ENCODE results near the gene ZNF516.

Gene ZNF516

GRCh38 chr18:76443519-76444445, 51.3 kb downstream of the ZNF516 start:
- no peak for DNase-seq

- DNase-seq, result no peak
Observed at GRCh38 chr18:76442413-76443171, 52.5 kb downstream of the ZNF516 start.

- no peak for DNase-seq
Observed at GRCh38 chr18:76441668-76442412, 53.2 kb downstream of the ZNF516 start.

DNA sequence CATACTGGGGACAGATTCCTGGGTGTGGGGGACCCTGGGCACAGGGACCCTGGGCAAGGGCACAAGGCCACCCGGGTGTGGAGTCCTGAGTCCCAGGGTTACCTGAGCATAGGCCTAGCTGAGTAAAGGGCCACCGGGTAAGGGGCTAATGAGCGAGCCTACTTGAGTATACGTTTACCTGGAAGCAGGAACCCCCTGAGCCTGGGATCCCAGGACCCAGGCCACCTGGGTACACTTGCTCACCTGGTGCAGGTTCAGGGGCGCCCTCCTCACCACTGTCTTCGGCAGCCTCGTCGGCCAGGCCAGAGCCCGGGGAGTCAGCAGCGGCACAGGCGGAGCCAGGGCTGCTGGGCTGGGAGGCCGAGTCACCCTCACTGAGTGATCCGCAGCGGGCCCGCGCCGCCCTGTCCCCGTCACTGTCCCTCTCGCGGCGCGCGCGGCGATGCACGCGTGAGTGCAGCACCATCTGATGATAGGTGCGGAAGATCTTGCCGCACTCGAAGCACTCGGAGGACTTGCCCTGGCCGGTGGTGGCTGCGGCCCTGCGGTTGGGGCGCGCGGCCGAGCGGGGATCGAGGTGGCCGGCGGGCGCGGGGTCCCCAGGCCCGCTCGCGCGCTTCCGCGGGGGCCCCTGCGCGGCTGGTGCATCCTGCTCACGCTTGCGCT, 53.9 kb downstream of the ZNF516 start:
- no peak for DNase-seq

DNA sequence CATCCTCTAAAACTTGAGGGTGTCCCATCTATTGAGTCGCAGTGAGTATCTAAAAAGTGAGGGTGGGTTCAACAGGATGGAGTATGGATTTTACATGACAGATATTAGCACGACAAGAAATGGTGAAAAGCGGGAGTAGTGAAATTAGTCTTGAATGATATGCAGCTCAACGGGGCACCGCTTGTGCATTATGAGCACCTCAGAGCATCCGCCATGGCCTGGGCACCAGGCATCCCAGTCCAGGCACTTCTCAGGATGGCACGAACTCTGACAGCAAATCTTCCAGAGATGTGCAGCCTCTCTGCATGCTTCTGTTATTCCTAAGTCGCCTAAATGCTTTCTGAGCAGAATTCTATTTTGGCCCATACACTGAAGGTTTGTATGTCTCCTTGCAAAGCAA, 57.1 kb downstream of the ZNF516 start:
- DNase-seq, result no peak

- no peak for DNase-seq
Observed at GRCh38 chr18:76437011-76437410, 58.0 kb downstream of the ZNF516 start.

- no peak for DNase-seq
Observed at GRCh38 chr18:76436342-76436741, 58.7 kb downstream of the ZNF516 start.

GRCh38 chr18:76435316-76435989, 59.6 kb downstream of the ZNF516 start:
- DNase-seq, result peak in 2 of 56 donors; percentile 36 to 52

DNA sequence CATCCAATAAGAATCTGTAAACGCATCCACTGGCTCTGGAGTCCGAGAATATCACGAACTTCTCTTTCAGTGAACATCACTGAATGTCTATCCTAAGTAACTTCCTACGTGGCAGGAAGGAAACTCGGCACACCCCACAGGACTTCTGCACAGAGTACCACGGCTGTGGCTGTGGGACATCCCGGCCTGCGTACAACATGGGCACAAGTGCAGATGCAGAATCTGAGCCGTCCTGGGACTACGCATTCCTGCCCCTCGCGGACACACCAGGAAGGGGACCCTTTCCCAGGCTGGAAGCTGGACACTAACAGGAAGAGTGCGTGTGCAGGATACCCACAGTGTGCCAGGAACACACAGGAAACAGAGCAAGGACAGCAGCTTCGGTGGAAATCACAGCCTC, 60.6 kb downstream of the ZNF516 start:
- DNase-seq, result no peak

DNA sequence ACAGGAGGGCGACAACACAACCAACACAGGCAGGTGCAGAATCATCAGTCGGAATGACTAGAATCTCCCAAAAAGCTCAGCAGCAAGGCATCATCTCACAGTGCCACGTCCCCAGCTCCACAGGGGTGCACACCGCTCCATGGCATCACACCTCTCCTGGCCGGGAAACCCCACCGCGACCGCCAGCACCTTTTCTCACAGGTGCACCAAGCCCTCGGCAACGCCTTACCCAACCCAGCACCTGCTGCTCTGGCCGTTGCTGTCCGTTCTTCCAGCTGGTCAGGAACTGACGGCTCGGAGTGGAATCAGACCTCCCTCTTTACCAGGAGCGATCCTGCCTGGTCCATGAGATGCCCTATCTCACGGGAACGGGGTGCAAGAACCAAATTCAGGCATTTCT, 61.3 kb downstream of the ZNF516 start:
- no peak for DNase-seq

DNA sequence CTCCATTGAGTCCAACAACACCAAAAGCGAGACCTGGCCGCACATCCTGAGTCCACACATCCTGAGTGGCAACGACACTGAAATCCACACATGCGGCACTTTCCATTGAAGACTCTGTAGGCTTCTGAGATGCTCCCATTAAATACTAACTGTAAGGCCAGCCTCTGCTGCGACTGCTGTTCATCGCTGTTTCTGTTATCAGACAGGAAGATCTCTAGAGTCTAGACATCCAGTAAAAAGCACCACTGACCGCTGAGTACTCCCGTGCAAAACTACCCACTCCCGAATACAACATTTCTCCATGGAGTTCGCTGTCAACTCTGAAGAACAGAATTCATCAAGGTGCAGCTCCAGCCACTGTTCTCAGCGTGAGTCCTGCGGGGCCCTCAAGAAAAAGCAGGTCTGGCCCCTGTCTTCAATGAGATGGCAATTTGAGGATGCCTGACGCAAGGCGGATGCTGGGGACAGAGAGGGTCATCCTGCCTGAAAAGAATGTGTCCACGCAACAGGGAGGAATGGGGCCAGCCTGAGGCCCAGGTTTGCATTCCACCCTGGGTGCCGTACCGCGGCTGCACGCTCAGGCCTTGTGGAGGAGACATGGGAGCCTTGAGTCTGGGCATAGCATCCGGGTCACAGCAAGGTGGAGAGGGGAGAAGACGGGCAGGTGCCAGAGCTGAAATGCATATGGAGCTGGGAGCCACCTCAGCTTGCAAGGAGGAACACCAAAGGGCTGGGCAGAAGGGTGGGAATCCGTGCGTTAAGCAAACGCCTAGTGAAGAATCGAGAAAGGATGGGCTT, 61.9 kb downstream of the ZNF516 start:
- DNase-seq, result no peak

GRCh38 chr18:76432274-76432755, 62.7 kb downstream of the ZNF516 start:
- DNase-seq, result no peak

- DNase-seq, result no peak
Observed at GRCh38 chr18:76431437-76432273, 63.4 kb downstream of the ZNF516 start.

DNA sequence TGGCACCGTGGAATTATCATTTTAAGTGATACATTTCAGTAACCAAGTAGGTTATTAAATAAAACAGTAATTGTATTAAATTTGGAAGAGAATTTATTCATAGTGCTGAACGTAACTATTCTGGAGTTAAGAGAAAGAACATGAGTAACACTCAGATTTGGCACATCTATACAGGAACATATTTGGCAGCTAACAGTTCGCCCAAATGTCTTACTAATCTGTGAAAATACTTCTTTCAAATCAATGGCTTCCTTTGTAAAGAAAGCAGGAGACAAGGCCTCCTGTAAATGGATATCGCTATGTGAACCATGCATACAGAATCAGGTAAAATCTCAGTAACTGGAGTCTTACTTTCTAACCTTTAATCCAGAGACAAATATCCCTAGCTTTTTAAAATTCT, 64.4 kb downstream of the ZNF516 start:
- DNase-seq, result no peak

DNA sequence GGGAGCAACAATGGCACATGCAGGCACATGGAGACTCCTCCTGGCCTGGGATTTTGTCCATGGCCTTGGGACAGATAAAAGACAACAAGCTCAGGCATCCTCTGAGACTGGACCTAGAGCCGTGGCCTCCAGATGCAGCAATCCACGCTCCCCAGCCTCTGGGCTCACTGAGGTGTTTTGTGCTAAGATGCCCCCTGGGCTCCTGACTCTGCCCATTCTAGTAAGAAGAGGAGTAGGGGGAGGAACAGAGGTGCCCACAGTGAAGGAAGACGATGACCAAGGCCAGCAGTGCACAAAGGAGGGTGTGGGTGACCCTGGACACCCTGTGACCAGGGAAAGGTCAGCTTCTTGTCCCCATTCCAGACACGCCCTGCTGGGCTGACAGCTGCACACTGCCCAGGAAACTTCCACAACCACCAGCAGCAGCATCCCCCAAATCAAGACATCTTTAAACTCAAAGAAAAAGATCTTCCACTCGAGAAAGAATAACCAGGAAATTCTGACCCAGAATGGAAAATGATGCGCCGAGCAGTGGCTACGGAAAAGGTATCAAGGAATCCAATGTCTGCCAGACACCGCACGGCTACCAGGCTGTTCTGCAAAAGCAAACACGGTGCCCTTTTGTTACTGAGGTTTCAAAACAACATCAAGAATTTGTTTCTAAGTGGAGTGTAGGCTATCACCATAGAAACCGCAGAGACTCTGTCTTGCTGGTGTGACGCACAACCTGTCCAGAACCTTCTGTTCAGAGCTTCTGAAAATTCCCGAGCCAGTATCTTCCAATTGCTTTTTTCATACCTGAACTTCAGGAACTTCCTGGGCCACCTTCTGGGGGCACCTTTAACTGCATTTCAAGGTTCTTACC, 65.5 kb downstream of the ZNF516 start:
- peak in 2 of 56 donors; percentile 30 to 46 for DNase-seq

- no peak for DNase-seq
Observed at GRCh38 chr18:76428396-76429261, 66.4 kb downstream of the ZNF516 start.
